PC-3 (cell line): ENCODE data around the gene NEIL1.

Experiments used
- EZH2 ChIP-seq: fragments of 300-600 bp; sonication (generic); IDR thresholded peaks from one replicate; pipeline ENCODE4 v1.6.1; 2017; ENCODE audit warnings: antibody characterized with exemption, mild to moderate bottlenecking, low read length; ENCODE audit not compliant: unreplicated experiment
- TF ChIP-seq, protein P1 (sequence below): fragments of 300-600 bp; sonication (generic); conservative IDR thresholded peaks from 2 replicates; pipeline ENCODE4 v1.5.1; 2017; ENCODE audit warnings: antibody characterized with exemption, low read depth, mild to moderate bottlenecking, low read length

DNA sequence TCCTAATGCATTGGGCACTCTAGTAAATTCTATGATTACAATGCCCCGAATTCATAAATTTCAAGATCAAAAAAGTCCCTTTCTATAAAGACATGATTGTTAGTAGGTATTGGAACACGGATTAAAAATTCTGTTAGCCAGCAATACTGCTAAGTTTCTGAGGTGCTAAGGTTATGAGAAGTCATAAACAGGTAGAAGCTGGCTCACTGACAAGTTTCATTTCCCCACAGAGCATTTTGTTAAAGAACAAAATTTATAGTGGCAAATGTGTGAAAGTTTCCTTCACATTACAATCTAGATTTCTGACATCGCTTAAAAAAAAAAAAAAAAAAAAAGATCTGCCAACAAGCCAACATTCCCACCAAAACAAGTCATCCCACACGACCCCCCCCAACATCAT, 33.9 kb downstream of the NEIL1 start:
- TF ChIP-seq, protein P1, sequence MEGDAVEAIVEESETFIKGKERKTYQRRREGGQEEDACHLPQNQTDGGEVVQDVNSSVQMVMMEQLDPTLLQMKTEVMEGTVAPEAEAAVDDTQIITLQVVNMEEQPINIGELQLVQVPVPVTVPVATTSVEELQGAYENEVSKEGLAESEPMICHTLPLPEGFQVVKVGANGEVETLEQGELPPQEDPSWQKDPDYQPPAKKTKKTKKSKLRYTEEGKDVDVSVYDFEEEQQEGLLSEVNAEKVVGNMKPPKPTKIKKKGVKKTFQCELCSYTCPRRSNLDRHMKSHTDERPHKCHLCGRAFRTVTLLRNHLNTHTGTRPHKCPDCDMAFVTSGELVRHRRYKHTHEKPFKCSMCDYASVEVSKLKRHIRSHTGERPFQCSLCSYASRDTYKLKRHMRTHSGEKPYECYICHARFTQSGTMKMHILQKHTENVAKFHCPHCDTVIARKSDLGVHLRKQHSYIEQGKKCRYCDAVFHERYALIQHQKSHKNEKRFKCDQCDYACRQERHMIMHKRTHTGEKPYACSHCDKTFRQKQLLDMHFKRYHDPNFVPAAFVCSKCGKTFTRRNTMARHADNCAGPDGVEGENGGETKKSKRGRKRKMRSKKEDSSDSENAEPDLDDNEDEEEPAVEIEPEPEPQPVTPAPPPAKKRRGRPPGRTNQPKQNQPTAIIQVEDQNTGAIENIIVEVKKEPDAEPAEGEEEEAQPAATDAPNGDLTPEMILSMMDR: no peak
- TF ChIP-seq EZH2: no peak
